Heart left ventricle (tissue), 13 donors: ENCODE measurements around the gene PARM1.

Experiments
- CTCF ChIP-seq, 12 donors: fragments of 200-600 bp; sonication (generic) in 4 of 12; IDR thresholded peaks; one replicate each; pipeline versions ENCODE4 v1.5.0 to v1.8.0; 2018 to 2022; ENCODE audit warnings: antibody characterized with exemption in 12 of 12, mild to moderate bottlenecking in 5 of 12
- POLR2A ChIP-seq, 2 donors: fragments of 450-650 bp; IDR thresholded peaks; one replicate each; pipeline ENCODE4 v1.6.1; 2017; ENCODE audit warnings: antibody characterized with exemption in 2 of 2, mild to moderate bottlenecking in 2 of 2, moderate library complexity in 2 of 2
- donor health status: ischemic (EF 13 %, LVEDD 7.1; RV severe dilation, severe dysfunction).
- donor health status: DM: no; HTN: yes; CAD: no.
- donor health status: DM: no; HTN: no; CAD: no.
- donor health status: ischemic (EF 25% LVEDD 6.9; RV normal size, moderate dysfunction).
- donor health status: ischemic (EF 25% LVEDD 5.7; RV mildly dilated, moderate dysfunction).
- donor health status: ischemic (EF 35%, LVEDD 5.7; RV mildly dilated, moderate dysfunction).
- donor health status: nonischemic (EF 11% LVEDD 7.7; RV severe dilation, severe dysfunction).
- donor health status: DM: yes; HTN: yes; CAD: no.
- donor health status: PGD.
- donor health status: ischemic (EF 29% LVEDD 5.4; RV normal size, mild dysfunction).
- donor health status: nonischemic (EF 23%, LVEDD 6.1; RV moderate dilation, normal function).

GRCh38 chr4:74946196-74946595 lies 13.3 kb downstream of the PARM1 start:
- TF ChIP-seq CTCF (IDR thresholded peaks at IDR 0.05) (no peak), POLR2A (IDR thresholded peaks at IDR 0.05) (no peak)
